K562 (cell line): ENCODE data around the gene SCARF2. TPM values are rescaled to one million over a fixed set of nuclear protein-coding genes. Genes with fewer than 3 reads are reported as not detected.

Experiments used
- FOXM1 ChIP-seq, 2 experiments: fragments of 450-650 bp in 1 of 2; sonication (generic) in 1 of 2; formaldehyde crosslinking in 1 of 2; IDR thresholded peaks; 2 replicates each; pipeline versions ENCODE4 v1.6.1 to v1.9.0; 2017 to 2022; ENCODE audit warnings: low read depth in 2 of 2, mild to moderate bottlenecking in 2 of 2, missing genetic modification reagents in 1 of 2, moderate library complexity in 1 of 2
- FOXP1 ChIP-seq: sonication (generic); formaldehyde crosslinking; IDR thresholded peaks from 2 replicates; pipeline ENCODE4 v1.8.0; 2022; ENCODE audit warnings: mild to moderate bottlenecking, missing genetic modification reagents
- GATA2 ChIP-seq: sonication (generic); formaldehyde crosslinking; IDR thresholded peaks from 2 replicates; pipeline ENCODE4 v1.4.0; 2020; ENCODE audit warnings: mild to moderate bottlenecking, missing genetic modification reagents
- NONO ChIP-seq, 2 experiments: fragments of 200-400 bp in 1 of 2; fragments of 450-650 bp in 1 of 2; formaldehyde crosslinking in 1 of 2; IDR thresholded peaks; 2 replicates each; pipeline ENCODE4 v1.6.1; 2017; ENCODE audit warnings: low read depth in 2 of 2, mild to moderate bottlenecking in 2 of 2, moderate library complexity in 2 of 2, low read length in 1 of 2
- NR2C1 ChIP-seq, 2 experiments: fragments of 450-650 bp; IDR thresholded peaks; 2 replicates each; pipeline ENCODE4 v1.6.1; 2017; ENCODE audit warnings: mild to moderate bottlenecking in 2 of 2, antibody characterized with exemption in 1 of 2, inconsistent platforms in 1 of 2, missing compliant biosample characterization in 1 of 2, missing genetic modification characterization in 1 of 2
- TCF7 ChIP-seq: sonication (generic); IDR thresholded peaks from 2 replicates; pipeline ENCODE4 v1.6.1; 2016; ENCODE audit warnings: antibody characterized with exemption, borderline replicate concordance
- TEAD4 ChIP-seq, 2 experiments: sonication (generic) in 1 of 2; formaldehyde crosslinking in 1 of 2; IDR thresholded peaks; 2 replicates each; pipeline versions ENCODE4 v1.6.1 to v1.8.0; 2012 to 2022; ENCODE audit warnings: borderline replicate concordance in 1 of 2, inconsistent platforms in 1 of 2, low read length in 1 of 2, mild to moderate bottlenecking in 1 of 2, missing genetic modification reagents in 1 of 2
- polyA plus RNA-seq, 8 experiments: library from polyadenylated mRNA; depleted of rRNA in 4 of 8; stranded (reverse) in 5 of 8; unstranded in 3 of 8; fragments of >200 nt; fragmentation: Nextera tagmentation in 2 of 8; fragmentation: Illumina TruSeq in 1 of 8; extraction: Ambion mirVana in 2 of 8; extraction: Trizol in 1 of 8; gene quantifications; 2 replicates each; pipeline versions ENCODE4 v1.2.1 to v1.2.3, GENCODE V29; 2011 to 2014; ENCODE audit warnings: inconsistent platforms in 1 of 8, missing spikeins in 1 of 8
- total RNA-seq, 7 experiments: library from RNA; depleted of rRNA in 6 of 7; stranded (reverse); fragments of >200 nt in 6 of 7; fragmentation: Illumina TruSeq in 2 of 7; extraction: Trizol in 2 of 7; gene quantifications; 2 replicates each; pipeline versions ENCODE4 v1.2.1 to v1.2.3, GENCODE V29; 2011 to 2021; ENCODE audit warnings: low replicate concordance in 1 of 7
- TF ChIP-seq, protein P1 (sequence below): fragments of 450-650 bp; IDR thresholded peaks from 2 replicates; pipeline ENCODE4 v1.6.1; 2016; ENCODE audit warnings: mild to moderate bottlenecking, moderate library complexity
- TF ChIP-seq, protein P2 (sequence below), 3 experiments: IDR thresholded peaks in 2 of 3; conservative IDR thresholded peaks in 1 of 3; 2 replicates each; pipeline ENCODE4 v1.5.1; 2011 to 2012; ENCODE audit warnings: low read length in 3 of 3, mild to moderate bottlenecking in 3 of 3, control low read depth in 2 of 3, improper control_type of control experiment in 1 of 3, inconsistent platforms in 1 of 3, low read depth in 1 of 3, mixed read lengths in 1 of 3, moderate library complexity in 1 of 3; ENCODE audit not compliant: insufficient read depth in 2 of 3
- TF ChIP-seq, protein P3 (sequence below): fragments of 250-450 bp; sonication (Bioruptor Pico); IDR thresholded peaks from 2 replicates; pipeline ENCODE4 v1.8.0; 2022; ENCODE audit warnings: inconsistent platforms

The SCARF2 gene
- total and polyA plus RNA-seq, 9 of the 15 experiments (the other 6 are each of a cell fraction or from before 2014, with no cell fraction given), result 0.06 to 0.32 (median 0.21) TPM; not detected in 5

DNA sequence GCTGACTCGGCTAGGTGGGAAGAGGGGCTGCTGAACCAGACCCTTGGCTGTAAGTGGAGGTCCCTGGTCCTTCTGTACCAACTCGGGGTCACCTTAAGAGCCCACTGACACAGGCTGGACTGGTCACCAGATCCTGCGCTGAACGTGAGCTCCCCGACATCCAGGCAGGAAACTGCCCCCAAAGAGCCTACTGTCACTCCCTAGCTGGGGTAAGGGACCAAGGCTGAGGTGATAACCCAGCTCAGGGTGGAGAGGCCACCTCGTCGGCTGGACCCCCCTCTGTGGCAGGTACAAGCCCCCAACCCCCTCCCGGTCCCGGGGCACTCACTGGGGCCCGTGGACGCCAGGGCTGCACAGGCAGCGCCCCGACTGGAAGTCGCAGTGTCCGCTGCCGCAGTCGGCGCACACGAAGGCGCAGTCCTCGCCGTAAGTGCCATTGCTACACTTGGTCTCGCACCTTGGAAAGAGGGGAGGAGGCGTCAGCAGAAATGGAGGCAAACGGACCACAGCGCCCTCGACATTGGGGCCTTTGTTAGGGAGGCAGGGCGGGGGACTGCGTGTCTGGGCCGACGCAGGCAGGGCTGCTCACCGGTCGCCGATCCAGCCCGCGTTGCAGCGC, 7.4 kb downstream of the SCARF2 start (continued):
- TF ChIP-seq, protein P1, sequence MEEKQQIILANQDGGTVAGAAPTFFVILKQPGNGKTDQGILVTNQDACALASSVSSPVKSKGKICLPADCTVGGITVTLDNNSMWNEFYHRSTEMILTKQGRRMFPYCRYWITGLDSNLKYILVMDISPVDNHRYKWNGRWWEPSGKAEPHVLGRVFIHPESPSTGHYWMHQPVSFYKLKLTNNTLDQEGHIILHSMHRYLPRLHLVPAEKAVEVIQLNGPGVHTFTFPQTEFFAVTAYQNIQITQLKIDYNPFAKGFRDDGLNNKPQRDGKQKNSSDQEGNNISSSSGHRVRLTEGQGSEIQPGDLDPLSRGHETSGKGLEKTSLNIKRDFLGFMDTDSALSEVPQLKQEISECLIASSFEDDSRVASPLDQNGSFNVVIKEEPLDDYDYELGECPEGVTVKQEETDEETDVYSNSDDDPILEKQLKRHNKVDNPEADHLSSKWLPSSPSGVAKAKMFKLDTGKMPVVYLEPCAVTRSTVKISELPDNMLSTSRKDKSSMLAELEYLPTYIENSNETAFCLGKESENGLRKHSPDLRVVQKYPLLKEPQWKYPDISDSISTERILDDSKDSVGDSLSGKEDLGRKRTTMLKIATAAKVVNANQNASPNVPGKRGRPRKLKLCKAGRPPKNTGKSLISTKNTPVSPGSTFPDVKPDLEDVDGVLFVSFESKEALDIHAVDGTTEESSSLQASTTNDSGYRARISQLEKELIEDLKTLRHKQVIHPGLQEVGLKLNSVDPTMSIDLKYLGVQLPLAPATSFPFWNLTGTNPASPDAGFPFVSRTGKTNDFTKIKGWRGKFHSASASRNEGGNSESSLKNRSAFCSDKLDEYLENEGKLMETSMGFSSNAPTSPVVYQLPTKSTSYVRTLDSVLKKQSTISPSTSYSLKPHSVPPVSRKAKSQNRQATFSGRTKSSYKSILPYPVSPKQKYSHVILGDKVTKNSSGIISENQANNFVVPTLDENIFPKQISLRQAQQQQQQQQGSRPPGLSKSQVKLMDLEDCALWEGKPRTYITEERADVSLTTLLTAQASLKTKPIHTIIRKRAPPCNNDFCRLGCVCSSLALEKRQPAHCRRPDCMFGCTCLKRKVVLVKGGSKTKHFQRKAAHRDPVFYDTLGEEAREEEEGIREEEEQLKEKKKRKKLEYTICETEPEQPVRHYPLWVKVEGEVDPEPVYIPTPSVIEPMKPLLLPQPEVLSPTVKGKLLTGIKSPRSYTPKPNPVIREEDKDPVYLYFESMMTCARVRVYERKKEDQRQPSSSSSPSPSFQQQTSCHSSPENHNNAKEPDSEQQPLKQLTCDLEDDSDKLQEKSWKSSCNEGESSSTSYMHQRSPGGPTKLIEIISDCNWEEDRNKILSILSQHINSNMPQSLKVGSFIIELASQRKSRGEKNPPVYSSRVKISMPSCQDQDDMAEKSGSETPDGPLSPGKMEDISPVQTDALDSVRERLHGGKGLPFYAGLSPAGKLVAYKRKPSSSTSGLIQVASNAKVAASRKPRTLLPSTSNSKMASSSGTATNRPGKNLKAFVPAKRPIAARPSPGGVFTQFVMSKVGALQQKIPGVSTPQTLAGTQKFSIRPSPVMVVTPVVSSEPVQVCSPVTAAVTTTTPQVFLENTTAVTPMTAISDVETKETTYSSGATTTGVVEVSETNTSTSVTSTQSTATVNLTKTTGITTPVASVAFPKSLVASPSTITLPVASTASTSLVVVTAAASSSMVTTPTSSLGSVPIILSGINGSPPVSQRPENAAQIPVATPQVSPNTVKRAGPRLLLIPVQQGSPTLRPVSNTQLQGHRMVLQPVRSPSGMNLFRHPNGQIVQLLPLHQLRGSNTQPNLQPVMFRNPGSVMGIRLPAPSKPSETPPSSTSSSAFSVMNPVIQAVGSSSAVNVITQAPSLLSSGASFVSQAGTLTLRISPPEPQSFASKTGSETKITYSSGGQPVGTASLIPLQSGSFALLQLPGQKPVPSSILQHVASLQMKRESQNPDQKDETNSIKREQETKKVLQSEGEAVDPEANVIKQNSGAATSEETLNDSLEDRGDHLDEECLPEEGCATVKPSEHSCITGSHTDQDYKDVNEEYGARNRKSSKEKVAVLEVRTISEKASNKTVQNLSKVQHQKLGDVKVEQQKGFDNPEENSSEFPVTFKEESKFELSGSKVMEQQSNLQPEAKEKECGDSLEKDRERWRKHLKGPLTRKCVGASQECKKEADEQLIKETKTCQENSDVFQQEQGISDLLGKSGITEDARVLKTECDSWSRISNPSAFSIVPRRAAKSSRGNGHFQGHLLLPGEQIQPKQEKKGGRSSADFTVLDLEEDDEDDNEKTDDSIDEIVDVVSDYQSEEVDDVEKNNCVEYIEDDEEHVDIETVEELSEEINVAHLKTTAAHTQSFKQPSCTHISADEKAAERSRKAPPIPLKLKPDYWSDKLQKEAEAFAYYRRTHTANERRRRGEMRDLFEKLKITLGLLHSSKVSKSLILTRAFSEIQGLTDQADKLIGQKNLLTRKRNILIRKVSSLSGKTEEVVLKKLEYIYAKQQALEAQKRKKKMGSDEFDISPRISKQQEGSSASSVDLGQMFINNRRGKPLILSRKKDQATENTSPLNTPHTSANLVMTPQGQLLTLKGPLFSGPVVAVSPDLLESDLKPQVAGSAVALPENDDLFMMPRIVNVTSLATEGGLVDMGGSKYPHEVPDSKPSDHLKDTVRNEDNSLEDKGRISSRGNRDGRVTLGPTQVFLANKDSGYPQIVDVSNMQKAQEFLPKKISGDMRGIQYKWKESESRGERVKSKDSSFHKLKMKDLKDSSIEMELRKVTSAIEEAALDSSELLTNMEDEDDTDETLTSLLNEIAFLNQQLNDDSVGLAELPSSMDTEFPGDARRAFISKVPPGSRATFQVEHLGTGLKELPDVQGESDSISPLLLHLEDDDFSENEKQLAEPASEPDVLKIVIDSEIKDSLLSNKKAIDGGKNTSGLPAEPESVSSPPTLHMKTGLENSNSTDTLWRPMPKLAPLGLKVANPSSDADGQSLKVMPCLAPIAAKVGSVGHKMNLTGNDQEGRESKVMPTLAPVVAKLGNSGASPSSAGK, result peak; percentile 16; the same call in 1 of the 2 replicates
- TF ChIP-seq, protein P2, sequence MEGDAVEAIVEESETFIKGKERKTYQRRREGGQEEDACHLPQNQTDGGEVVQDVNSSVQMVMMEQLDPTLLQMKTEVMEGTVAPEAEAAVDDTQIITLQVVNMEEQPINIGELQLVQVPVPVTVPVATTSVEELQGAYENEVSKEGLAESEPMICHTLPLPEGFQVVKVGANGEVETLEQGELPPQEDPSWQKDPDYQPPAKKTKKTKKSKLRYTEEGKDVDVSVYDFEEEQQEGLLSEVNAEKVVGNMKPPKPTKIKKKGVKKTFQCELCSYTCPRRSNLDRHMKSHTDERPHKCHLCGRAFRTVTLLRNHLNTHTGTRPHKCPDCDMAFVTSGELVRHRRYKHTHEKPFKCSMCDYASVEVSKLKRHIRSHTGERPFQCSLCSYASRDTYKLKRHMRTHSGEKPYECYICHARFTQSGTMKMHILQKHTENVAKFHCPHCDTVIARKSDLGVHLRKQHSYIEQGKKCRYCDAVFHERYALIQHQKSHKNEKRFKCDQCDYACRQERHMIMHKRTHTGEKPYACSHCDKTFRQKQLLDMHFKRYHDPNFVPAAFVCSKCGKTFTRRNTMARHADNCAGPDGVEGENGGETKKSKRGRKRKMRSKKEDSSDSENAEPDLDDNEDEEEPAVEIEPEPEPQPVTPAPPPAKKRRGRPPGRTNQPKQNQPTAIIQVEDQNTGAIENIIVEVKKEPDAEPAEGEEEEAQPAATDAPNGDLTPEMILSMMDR (IDR thresholded peaks at IDR 0.05 in 2 of 3, conservative IDR thresholded peaks at IDR 0.05 in 1 of 3; ENCODE audit: insufficient read depth in 2 of 3, low read depth in 1 of 3, low read length in 3 of 3), result peak in 1 of 3 experiments; percentile 43; a peak in 2 of 6 replicates
- TF ChIP-seq, protein P3, sequence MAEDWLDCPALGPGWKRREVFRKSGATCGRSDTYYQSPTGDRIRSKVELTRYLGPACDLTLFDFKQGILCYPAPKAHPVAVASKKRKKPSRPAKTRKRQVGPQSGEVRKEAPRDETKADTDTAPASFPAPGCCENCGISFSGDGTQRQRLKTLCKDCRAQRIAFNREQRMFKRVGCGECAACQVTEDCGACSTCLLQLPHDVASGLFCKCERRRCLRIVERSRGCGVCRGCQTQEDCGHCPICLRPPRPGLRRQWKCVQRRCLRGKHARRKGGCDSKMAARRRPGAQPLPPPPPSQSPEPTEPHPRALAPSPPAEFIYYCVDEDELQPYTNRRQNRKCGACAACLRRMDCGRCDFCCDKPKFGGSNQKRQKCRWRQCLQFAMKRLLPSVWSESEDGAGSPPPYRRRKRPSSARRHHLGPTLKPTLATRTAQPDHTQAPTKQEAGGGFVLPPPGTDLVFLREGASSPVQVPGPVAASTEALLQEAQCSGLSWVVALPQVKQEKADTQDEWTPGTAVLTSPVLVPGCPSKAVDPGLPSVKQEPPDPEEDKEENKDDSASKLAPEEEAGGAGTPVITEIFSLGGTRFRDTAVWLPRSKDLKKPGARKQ (CRISPR knock-in tag), result no peak
- TF ChIP-seq TEAD4 (IDR thresholded peaks at IDR 0.05; ENCODE audit: low read length), result no peak
- TF ChIP-seq TEAD4 (CRISPR knock-in tag; IDR thresholded peaks at IDR 0.05; ENCODE audit: borderline replicate concordance), result 0 out of 2 replicates have a peak, but pooled peaks have one; percentile 14
- no peak for TF ChIP-seq FOXM1 (IDR thresholded peaks at IDR 0.05; ENCODE audit: low read depth)
- 0 out of 2 replicates have a peak, but pooled peaks have one; percentile 93 for TF ChIP-seq FOXM1 (CRISPR knock-in tag; IDR thresholded peaks at IDR 0.05; ENCODE audit: low read depth)
- TF ChIP-seq NONO (IDR thresholded peaks at IDR 0.05; ENCODE audit: low read depth in 2 of 2, low read length in 1 of 2), result peak in 1 of 2 experiments; percentile 5; a peak in 1 of 4 replicates
- TF ChIP-seq GATA2 (CRISPR knock-in tag), result peak; percentile 5; the same call in 1 of the 2 replicates
- TF ChIP-seq NR2C1 (IDR thresholded peaks at IDR 0.05), result no peak
- TF ChIP-seq NR2C1 (tag; IDR thresholded peaks at IDR 0.05), result no peak
- TF ChIP-seq FOXP1, result peak; percentile 76; the same call in 1 of the 2 replicates
- TF ChIP-seq TCF7, result no peak
